AG09319 (cell line): ENCODE data around the gene COL19A1.

ENCODE experiments used
- DNase-seq: peaks from one replicate; pipeline ENCODE4 v3.0.0-alpha.2; 2010; ENCODE audit warnings: low read depth; ENCODE audit errors: extremely low read depth
- CTCF ChIP-seq: IDR thresholded peaks from 2 replicates; pipeline ENCODE4 v1.5.1; 2011; ENCODE audit warnings: low read depth, mild to moderate bottlenecking, inconsistent platforms, low read length, moderate library complexity

COL19A1 gene

GRCh38 chr6:69926745-69927144, 60.4 kb downstream of the COL19A1 start:
- no peak for DNase-seq
- TF ChIP-seq CTCF: no peak

GRCh38 chr6:69933239-69933638, 66.9 kb downstream of the COL19A1 start:
- TF ChIP-seq CTCF: no peak
- no peak for DNase-seq

- no peak for DNase-seq
- no peak for TF ChIP-seq CTCF
Measured at GRCh38 chr6:69935079-69935478, 68.7 kb downstream of the COL19A1 start.

GRCh38 chr6:69936674-69937363, 70.5 kb downstream of the COL19A1 start:
- TF ChIP-seq CTCF: no peak
- DNase-seq: no peak

- no peak for DNase-seq
- no peak for TF ChIP-seq CTCF
Measured at GRCh38 chr6:69937402-69938136, 71.2 kb downstream of the COL19A1 start.

- no peak for TF ChIP-seq CTCF
- no peak for DNase-seq
Measured at GRCh38 chr6:69942485-69942884, 76.1 kb downstream of the COL19A1 start.

- TF ChIP-seq CTCF: no peak
- no peak for DNase-seq
Measured at GRCh38 chr6:69945192-69945591, 78.8 kb downstream of the COL19A1 start.
